Measurements from ENCODE around the gene SPATA31A3. TPM values are rescaled to one million over a fixed set of nuclear protein-coding genes. Genes with fewer than 3 reads are reported as not detected.
"Not testable (repeated sequence)": the region's sequence is repeated elsewhere in the genome, so short reads cannot be mapped to it uniquely, and the experiment has no call there.

The SPATA31A3 gene
- not detected for total RNA-seq
- polyA plus RNA-seq, result not detected

DNA sequence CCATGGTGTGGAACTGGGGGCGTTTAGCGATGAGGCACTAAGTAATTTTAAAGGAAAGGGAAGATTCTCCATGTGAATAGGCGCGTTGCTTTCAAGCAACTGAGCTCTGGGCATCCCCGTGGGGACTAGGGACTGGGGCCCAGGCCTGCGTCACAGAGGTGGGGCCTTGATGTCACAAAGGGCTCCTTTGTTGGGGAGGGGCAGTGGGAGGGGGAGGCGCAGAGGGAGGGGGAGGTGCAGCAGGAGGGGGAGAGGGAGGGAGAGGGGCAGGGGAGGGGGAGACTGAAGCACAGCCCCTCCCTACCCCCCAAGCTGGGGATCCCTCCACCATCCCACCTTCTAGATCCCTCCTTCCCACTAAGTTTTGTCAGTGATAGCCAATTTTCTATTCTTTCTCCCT is at the start of gene SPATA31A3:
TSS of gene SPATA31A3 (minus strand) at position 101 of the 400 bp plus-strand sequence. CDS start at position 72, 29 bp downstream.
- H3K27ac ChIP-seq (ENCODE audit: low read depth); H3K36me3 ChIP-seq (ENCODE audit: insufficient read depth); H3K4me3 ChIP-seq (ENCODE audit: low read depth, low read length); DNase-seq (ENCODE audit: extremely low spot score); H3K4me1 ChIP-seq (ENCODE audit: insufficient read depth): not testable (repeated sequence)
- WGBS, result no CpG with 5 or more reads among the region's 7 CpGs

DNA sequence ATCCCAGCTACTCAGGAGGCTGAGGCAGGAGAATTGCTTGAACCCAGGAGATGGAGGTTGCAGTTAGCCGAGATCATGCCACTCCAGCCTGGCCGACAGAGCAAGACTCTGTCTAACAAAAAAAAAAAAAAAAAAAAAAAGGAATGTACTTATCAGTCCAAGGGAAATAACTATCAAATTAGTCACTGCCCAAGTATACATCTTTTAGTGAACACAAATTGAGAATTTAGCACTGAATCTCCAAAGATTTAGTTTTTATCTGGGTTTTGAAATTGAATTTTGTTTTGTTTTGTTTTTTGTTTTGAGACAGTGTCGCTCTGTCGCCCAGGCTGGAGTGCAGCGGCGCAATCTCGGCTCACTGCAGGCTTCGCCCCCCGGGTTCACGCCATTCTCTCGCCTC is 39.8 kb downstream of the SPATA31A3 start:
- not testable (repeated sequence) for H3K27ac ChIP-seq (ENCODE audit: low read depth); H3K4me3 ChIP-seq (ENCODE audit: low read depth, low read length); H3K4me1 ChIP-seq (ENCODE audit: insufficient read depth); H3K36me3 ChIP-seq (ENCODE audit: insufficient read depth); DNase-seq (ENCODE audit: extremely low spot score)
- 89% methylated on average over 11 of the region's 11 CpGs for WGBS

DNA sequence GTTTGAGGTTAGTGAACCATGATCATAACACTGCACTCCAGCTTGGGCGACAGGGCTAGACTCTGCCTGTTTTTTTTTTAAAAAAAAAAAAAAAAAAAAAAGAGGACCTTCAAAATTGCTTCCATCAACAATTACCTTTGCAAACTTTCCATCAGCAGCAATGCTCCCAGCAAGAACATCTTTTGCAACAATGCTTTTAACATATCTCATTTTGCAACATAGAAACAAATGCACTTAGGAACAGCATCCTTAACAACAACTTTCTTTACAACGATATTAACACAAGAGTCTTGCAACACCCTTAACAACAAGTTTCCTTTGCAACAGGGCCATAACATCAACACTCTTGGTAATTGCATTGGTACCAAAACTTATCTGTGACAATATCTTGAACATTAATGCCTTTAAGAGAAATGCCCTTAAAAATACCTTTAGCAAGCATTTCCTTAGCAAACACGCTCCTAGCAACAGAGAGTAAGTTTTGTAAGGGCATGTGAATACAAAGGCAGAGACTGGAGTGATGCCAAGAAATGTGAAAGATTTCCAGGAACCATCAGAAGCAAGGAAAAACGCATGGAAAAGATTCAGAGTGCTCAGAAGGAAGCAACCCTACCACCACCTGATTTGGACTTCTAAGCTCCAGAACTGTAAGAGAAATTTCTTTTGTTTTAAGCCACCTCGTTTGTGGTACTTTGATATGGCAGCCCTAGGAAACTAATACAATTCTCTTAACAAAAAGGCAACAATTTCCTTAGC is 49.8 kb downstream of the SPATA31A3 start:
- H3K4me3 ChIP-seq (ENCODE audit: low read depth, low read length); H3K4me1 ChIP-seq (ENCODE audit: insufficient read depth): not testable (repeated sequence)
- WGBS, result 38% methylated on average over 5 of the region's 5 CpGs

DNA sequence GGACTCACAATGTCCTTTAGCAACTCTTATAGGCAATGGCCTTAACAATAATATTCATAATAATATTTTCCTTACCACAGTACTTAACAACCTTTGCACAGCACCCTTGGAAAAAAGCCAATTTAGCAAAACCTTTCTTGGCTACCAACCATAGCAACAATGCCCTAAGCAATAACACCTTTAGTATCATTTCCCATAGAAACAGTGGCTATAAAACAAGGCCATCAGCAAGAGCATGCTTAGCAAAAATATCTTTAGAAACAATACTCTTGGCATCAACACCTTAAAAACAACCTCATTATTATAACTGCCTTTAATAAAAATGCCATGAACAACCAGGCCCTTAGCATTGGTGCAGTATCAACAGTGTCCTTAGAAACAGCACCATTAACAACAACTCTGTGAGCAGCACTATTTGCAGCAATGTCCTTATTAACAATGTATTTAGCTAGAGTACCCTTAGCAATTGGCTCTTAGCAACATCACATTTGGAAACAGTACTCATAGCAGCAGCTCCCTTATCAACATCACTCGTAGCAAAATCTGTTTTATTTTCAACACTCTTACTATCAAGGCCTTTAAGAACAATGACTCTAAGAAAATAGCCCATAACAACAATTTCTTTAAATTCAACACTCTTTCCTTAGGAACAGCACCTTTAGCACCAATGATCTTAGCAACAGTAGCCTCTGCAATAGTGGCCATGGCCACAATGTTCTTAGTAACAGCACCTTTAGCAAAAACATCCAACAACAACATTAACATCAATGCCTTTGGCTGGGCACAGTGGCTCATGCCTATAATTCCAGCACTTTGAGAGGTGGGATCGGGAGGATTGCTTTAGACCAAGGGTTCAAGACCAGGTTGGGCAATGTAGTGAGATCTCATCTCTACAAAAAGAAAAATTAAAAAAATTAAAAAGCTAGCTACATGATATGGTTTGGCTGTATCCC is 52.2 kb downstream of the SPATA31A3 start:
- H3K27ac ChIP-seq (ENCODE audit: low read depth); H3K4me3 ChIP-seq (ENCODE audit: low read depth, low read length); H3K4me1 ChIP-seq (ENCODE audit: insufficient read depth); H3K36me3 ChIP-seq (ENCODE audit: insufficient read depth); DNase-seq (ENCODE audit: extremely low spot score): not testable (repeated sequence)
- 26% methylated on average over 1 of the region's 2 CpGs for WGBS

More for the DNA sequence above, 49.8 kb downstream of the SPATA31A3 start:
- H3K27ac ChIP-seq (ENCODE audit: low read depth); H3K36me3 ChIP-seq (ENCODE audit: insufficient read depth): not testable (repeated sequence)
- DNase-seq (ENCODE audit: extremely low spot score), result peak; percentile 4

DNA sequence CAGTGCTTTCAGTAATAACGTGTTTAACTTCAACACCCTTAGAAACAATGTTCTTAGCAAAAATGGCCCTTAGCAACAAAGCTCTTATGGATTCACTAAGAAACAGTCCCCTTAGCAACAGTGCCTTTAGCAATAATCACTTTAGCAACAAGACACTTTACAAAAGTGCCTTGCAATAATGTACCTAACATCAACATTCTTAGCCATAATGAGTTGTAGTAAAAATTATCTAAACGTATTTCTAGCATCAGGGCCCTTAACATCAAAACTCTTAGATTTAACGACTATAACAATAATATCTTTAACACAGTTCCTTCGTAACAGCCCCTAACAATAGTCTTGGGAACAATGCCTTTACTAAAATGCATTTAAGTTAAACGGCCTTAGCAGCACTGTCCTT is 54.0 kb downstream of the SPATA31A3 start:
- not testable (repeated sequence) for H3K4me3 ChIP-seq (ENCODE audit: low read depth, low read length); H3K27ac ChIP-seq (ENCODE audit: low read depth); H3K36me3 ChIP-seq (ENCODE audit: insufficient read depth); H3K4me1 ChIP-seq (ENCODE audit: insufficient read depth); DNase-seq (ENCODE audit: extremely low spot score)
- WGBS, result 62% methylated on average over 4 of the region's 5 CpGs

DNA sequence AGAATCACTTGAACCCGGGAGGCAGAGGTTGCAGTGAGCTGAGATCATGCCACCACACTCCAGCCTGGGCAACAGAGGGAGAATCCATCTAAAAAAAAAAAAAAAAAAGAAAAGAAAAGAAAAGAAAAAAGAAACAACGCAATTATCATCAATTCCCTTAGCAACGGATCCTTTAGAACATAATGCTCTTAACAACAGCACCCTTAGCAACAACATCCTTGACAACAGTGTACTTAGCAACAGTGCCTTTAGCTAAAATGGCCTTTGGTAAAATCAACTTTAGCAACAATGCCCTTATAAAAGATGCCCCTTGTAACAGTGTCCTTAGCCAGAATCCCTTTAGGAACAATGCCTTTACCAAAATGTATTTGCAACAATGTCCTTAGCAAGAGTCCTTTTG is 54.7 kb downstream of the SPATA31A3 start:
- not testable (repeated sequence) for H3K4me3 ChIP-seq (ENCODE audit: low read depth, low read length); H3K4me1 ChIP-seq (ENCODE audit: insufficient read depth); H3K36me3 ChIP-seq (ENCODE audit: insufficient read depth); H3K27ac ChIP-seq (ENCODE audit: low read depth); DNase-seq (ENCODE audit: extremely low spot score)
- WGBS, result 80% methylated on average over 3 of the region's 3 CpGs

Small RNAs within 50 kb of the gene (small RNA-seq; reads per million reads assigned to genes)
- gene AL353770.1 (not detected), gene AL353770.2 (not detected)

Other genes with a start within 250 kb of the SPATA31A3 start
- gene ZNF658, start 91.8 kb downstream of the SPATA31A3 start, total RNA-seq, result 18.9 TPM
- gene ZNF658, start 91.8 kb downstream of the SPATA31A3 start, polyA plus RNA-seq, result 3.3 TPM